GM18520 (cell line): ENCODE results near the gene P2RX7.
"Not testable (repeated sequence)": the region's sequence is repeated elsewhere in the genome, so short reads cannot be mapped to it uniquely, and the experiment has no call there.

ENCODE experiments used
- ATAC-seq: cut with Tn5 transposase; IDR thresholded peaks from one replicate; pipeline ENCODE4 v1.9.1; 2021; ENCODE audit not compliant: unreplicated experiment

P2RX7 gene

GRCh38 chr12:121202407-121203355 is 70.0 kb downstream of the P2RX7 start:
- ATAC-seq = no peak

- no peak for ATAC-seq
These were observed 70.8 kb downstream of the P2RX7 start for GRCh38 chr12:121203482-121203881.

GRCh38 chr12:121205491-121205890 is 72.8 kb downstream of the P2RX7 start:
- ATAC-seq = no peak

GRCh38 chr12:121208571-121208970 is 75.9 kb downstream of the P2RX7 start:
- not testable (repeated sequence) for ATAC-seq

- no peak for ATAC-seq
These were observed 76.5 kb downstream of the P2RX7 start for GRCh38 chr12:121209221-121209620.

GRCh38 chr12:121209624-121210572 is 77.2 kb downstream of the P2RX7 start, which contains the start of gene P2RX4:
P2RX4 (plus strand) TSS chr12:121210129; CDS start chr12:121210165, 36 bp downstream.
- peak; percentile 67 for ATAC-seq

GRCh38 chr12:121212875-121213274 is 80.2 kb downstream of the P2RX7 start:
- no peak for ATAC-seq

GRCh38 chr12:121214166-121214777 is 81.6 kb downstream of the P2RX7 start:
- no peak for ATAC-seq

- ATAC-seq = no peak
These were observed 82.4 kb downstream of the P2RX7 start for GRCh38 chr12:121214855-121215745.

- no peak for ATAC-seq
These were observed 83.4 kb downstream of the P2RX7 start for GRCh38 chr12:121216102-121216501.

GRCh38 chr12:121217063-121217462 is 84.4 kb downstream of the P2RX7 start:
- ATAC-seq = no peak

GRCh38 chr12:121217761-121218160 is 85.1 kb downstream of the P2RX7 start:
- ATAC-seq = no peak

- ATAC-seq = no peak
These were observed 86.1 kb downstream of the P2RX7 start for GRCh38 chr12:121218588-121219352.

GRCh38 chr12:121219353-121219986 is 86.8 kb downstream of the P2RX7 start:
- no peak for ATAC-seq

- no peak for ATAC-seq
These were observed 90.2 kb downstream of the P2RX7 start for GRCh38 chr12:121222847-121223246.

GRCh38 chr12:121223292-121224285 is 90.9 kb downstream of the P2RX7 start:
- no peak for ATAC-seq

GRCh38 chr12:121224591-121224990 is 91.9 kb downstream of the P2RX7 start:
- ATAC-seq = no peak

GRCh38 chr12:121226399-121226798 is 93.7 kb downstream of the P2RX7 start:
- ATAC-seq = no peak
